Measurements from ENCODE around the gene B4GALNT4. TPM values are rescaled to one million over a fixed set of nuclear protein-coding genes. Genes with fewer than 3 reads are reported as not detected.

The B4GALNT4 gene
- total RNA-seq, 2 experiments from 2014 or later = 4.2 to 6.0 TPM

- intact Hi-C loops (cut with DNase I, micrococcal nuclease) = loop anchor here in 1 of 2 experiments (2.0 kb wide), 1 partner anchor 15 kb away; no protein-coding TSS in a partner anchor
- H3K9me3 Mint-ChIP-seq = no peaks in the 10 kb centered on the region
- CTCF ChIA-PET = no interaction called here
- no peak for DNase-seq
- no peak overlapping the region for H3K27ac Mint-ChIP-seq
- peaks cover 26% of the 10 kb centered on the region for H3K4me1 ChIP-seq (ENCODE audit: insufficient read depth, low read length)
- H3K27me3 ChIP-seq (ENCODE audit: control insufficient read depth in 1 of 2, insufficient read depth in 2 of 2, low read length in 2 of 2) = no peaks in the 10 kb centered on the region
- TF ChIP-seq CTCF (IDR thresholded peaks at IDR 0.05) = no peak
- H3K36me3 ChIP-seq (ENCODE audit: insufficient read depth, low read length) = no peaks in the 10 kb centered on the region
- no peaks in the 10 kb centered on the region for H3K9me3 ChIP-seq (ENCODE audit: control insufficient read depth in 1 of 2, insufficient read depth in 1 of 2, low read length in 2 of 2)
- no peaks in the 10 kb centered on the region for H3K36me3 Mint-ChIP-seq (ENCODE audit: low read depth)
- H3K4me3 ChIP-seq (ENCODE audit: low read length) = no peak overlapping the region
- H3K27ac ChIP-seq (ENCODE audit: low read depth in 1 of 2, low read length in 2 of 2) = no peak overlapping the region
- H3K4me1 Mint-ChIP-seq (ENCODE audit: low read depth) = peaks cover 40% of the 10 kb centered on the region
- no peak for ATAC-seq (ENCODE audit: poor library complexity)
- POLR2A ChIA-PET = interaction anchor here (1.0 kb wide), 1 partner anchor 130 kb away, joined by 4 read pairs; the partner anchor contains the start of genes BET1L and RIC8A
- no peak overlapping the region for H3K4me3 Mint-ChIP-seq
- H3K27me3 Mint-ChIP-seq = no peaks in the 10 kb centered on the region
Measured at GRCh38 chr11:337711-338110, 31.6 kb upstream of the B4GALNT4 start.

GRCh38 chr11:339963-340362 is 29.3 kb upstream of the B4GALNT4 start:
- H3K27ac ChIP-seq (ENCODE audit: low read depth in 1 of 2, low read length in 2 of 2) = no peak overlapping the region
- H3K27me3 ChIP-seq (ENCODE audit: control insufficient read depth in 1 of 2, insufficient read depth in 2 of 2, low read length in 2 of 2) = no peaks in the 10 kb centered on the region
- no peaks in the 10 kb centered on the region for H3K36me3 ChIP-seq (ENCODE audit: insufficient read depth, low read length)
- peaks cover 21% of the 10 kb centered on the region for H3K4me1 ChIP-seq (ENCODE audit: insufficient read depth, low read length)
- Mint-ChIP-seq H3K27me3 (no peaks in the 10 kb centered on the region), H3K9me3 (no peaks in the 10 kb centered on the region), H3K4me1 (ENCODE audit: low read depth) (peaks cover 29% of the 10 kb centered on the region), H3K36me3 (ENCODE audit: low read depth) (no peaks in the 10 kb centered on the region), H3K4me3 (no peak overlapping the region), H3K27ac (no peak overlapping the region)
- no peak for ATAC-seq (ENCODE audit: poor library complexity)
- peaks cover 0 to 10% of the 10 kb centered on the region in 2 experiments for H3K9me3 ChIP-seq (ENCODE audit: control insufficient read depth in 1 of 2, insufficient read depth in 1 of 2, low read length in 2 of 2)
- intact Hi-C loops (cut with DNase I, micrococcal nuclease) = no loop called here
- no peak for DNase-seq
- CTCF ChIA-PET = interaction anchor here (1.2 kb wide), 1 partner anchor 16 kb away, joined by 4 read pairs; no protein-coding TSS in a partner anchor
- H3K4me3 ChIP-seq (ENCODE audit: low read length) = no peak overlapping the region
- POLR2A ChIA-PET = interaction anchor here (0.9 to 1.3 kb wide), 4 partner anchors 9 to 133 kb away, joined by 3 to 4 read pairs (median 3); partner anchors contain the start of genes BET1L and RIC8A
- TF ChIP-seq CTCF (IDR thresholded peaks at IDR 0.05) = no peak

GRCh38 chr11:340539-341512 is 28.5 kb upstream of the B4GALNT4 start:
- Mint-ChIP-seq H3K27ac (no peak overlapping the region), H3K4me1 (ENCODE audit: low read depth) (peaks cover 23% of the 10 kb centered on the region), H3K36me3 (ENCODE audit: low read depth) (no peaks in the 10 kb centered on the region), H3K4me3 (no peak overlapping the region), H3K27me3 (no peaks in the 10 kb centered on the region), H3K9me3 (no peaks in the 10 kb centered on the region)
- no peak for DNase-seq
- H3K27me3 ChIP-seq (ENCODE audit: control insufficient read depth in 1 of 2, insufficient read depth in 2 of 2, low read length in 2 of 2) = no peaks in the 10 kb centered on the region
- ChIA-PET CTCF (interaction anchor here (1.2 kb wide), 1 partner anchor 15 kb away, joined by 4 read pairs; no protein-coding TSS in a partner anchor), POLR2A (interaction anchor here (1.2 to 1.3 kb wide), 3 partner anchors 10 to 15 kb away, joined by 3 to 4 read pairs (median 3); no protein-coding TSS in a partner anchor)
- H3K27ac ChIP-seq (ENCODE audit: low read depth in 1 of 2, low read length in 2 of 2) = no peak overlapping the region
- ATAC-seq (ENCODE audit: poor library complexity) = no peak
- intact Hi-C loops (cut with DNase I, micrococcal nuclease) = no loop called here
- H3K9me3 ChIP-seq (ENCODE audit: control insufficient read depth in 1 of 2, insufficient read depth in 1 of 2, low read length in 2 of 2) = peaks cover 0 to 10% of the 10 kb centered on the region in 2 experiments
- H3K4me3 ChIP-seq (ENCODE audit: low read length) = no peak overlapping the region
- no peaks in the 10 kb centered on the region for H3K36me3 ChIP-seq (ENCODE audit: insufficient read depth, low read length)
- TF ChIP-seq CTCF (IDR thresholded peaks at IDR 0.05) = no peak
- peaks cover 19% of the 10 kb centered on the region for H3K4me1 ChIP-seq (ENCODE audit: insufficient read depth, low read length)

Data from CD4-positive, alpha-beta T cell (primary cell).